ENCODE data around the gene SEPHS2.

- TF ChIP-seq YY1 (IDR thresholded peaks at IDR 0.05; ENCODE audit: insufficient read depth, insufficient read length) (no peak), ZNF274 (IDR thresholded peaks at IDR 0.05; ENCODE audit: low read depth, low read length) (no peak)
Observed at GRCh38 chr16:30470632-30470995, 24.9 kb upstream of the SEPHS2 start.

All from NT2/D1 (cell line).